CD4-positive, alpha-beta T cell treated with Interferon alpha-2 for 1 hour (primary cell): ENCODE measurements around the gene ACOX3.

Experiments
- DNase-seq, 2 donors: peaks; one replicate each; pipeline ENCODE4 v3.0.0-alpha.2; 2020 to 2022

Gene ACOX3

DNA sequence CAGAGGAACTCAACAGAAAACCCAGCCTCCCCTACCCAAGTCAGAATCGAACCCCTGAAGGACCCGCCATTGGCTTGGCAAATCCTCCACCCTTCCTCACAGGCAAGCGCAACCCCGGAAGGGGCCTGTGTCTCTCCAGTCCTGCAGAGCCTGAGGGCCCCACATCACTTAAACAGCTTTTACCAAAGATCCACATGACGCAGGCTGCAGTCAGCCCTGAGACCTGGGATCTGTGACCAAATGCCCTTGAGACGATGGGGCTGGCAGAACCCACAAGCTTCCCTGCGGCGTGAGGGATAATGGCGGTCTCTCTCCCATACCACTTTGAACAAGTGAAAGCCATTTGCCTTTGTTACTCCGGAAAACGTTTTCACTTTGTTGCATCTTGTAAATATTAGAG, 54.9 kb downstream of the ACOX3 start:
- DNase-seq: no peak

DNA sequence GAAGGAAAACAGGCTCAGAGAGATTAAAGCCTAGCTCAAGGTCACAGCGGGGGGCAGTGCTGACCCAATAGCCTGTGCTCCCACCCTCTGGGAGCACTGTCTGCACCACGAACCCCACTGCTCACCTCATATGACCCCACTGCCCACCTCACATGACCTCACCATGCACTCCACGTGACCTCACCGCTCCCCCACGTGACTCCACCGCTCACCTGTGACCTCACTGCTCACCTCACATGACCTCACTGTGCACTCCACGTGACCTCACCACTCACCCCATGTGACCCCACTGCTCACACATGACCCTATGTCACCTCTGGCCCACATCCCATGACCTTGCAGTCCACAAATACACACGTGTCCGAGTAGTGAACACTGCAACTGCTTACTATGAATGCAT, 55.4 kb downstream of the ACOX3 start:
- no peak for DNase-seq

DNA sequence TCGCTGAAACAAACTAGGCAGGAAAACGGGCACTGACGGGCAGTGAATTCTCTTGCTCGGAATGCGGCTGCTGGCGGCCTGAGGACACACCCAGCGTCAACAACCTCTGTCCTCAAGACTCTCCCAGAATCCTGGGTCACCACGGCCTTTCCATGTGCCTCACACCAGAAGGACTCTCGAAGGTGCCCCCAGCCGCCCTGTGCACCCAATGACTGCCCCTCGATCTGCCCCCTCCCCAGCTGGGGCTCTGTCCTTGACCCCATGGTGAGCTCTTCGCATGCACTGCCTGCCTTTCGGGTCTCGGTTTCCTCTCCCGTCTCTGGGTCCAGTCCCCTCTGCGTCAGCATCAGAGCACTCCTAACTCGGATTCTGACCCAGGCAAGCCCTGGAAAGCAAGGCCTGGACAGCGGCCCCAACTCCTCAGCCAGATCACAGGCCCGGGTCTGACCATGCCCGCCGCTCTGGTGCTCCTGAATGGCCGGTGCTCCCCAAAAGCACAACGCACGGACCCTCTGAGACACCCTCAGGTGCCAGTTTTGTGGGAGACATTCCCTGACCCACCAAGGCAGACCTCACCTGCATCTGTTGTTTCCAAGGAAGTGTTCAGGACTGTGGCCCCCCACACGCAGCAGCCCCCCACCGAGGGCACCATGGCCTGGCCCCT, 56.0 kb downstream of the ACOX3 start:
- DNase-seq: no peak

DNA sequence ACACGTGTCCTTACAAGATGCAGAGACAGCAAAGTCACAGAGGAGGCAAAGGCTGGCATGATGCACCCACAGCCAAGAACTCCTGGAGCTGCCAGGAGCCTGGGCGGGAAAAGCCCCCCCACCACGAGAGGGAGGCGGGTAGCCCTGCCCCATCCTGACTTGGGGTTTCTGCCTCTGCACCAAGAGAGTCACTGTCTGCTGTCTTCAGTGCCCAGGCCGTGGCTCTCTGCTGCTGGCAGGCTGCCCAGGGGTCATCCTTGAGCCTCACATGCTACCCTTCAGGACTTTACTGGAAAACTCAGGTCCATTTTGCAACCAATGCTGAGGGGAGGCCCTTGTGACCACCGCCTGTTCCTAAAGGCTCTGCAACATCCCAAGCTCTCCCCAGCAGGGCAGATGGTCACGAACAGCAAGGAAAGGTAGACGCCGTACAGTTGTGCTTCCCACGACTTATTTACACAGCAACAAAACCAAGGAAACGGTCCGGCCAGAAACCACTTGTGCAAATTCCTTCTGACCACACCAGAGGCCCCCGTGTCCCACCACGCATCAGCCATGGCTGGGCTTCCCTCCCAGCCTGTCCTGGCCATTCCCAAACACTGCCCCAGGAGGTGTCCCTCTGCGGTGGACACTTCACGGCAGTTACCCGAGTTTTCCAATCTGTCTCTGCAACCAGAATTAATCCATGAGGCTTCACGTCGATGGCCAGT, 56.9 kb downstream of the ACOX3 start:
- DNase-seq: no peak

DNA sequence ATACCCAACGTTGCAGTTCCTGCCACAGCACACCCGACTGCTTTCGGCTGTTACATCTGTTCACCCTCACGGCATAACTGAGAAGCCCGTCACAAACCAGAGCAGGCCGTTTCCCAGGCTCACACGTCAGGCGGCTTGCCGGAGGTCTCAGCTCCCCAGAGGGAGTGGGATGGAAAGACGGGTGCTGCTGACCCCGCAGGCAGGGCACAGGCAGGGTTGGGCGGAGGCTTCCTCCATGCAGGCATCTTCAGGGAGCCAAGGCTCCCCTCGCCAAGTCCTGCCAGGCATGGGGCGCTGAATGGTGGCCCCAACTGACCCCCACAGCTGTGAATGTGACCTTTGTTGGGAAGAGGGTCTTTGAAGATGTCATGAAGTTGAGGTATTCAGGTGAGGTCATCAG, 57.5 kb downstream of the ACOX3 start:
- no peak for DNase-seq

DNA sequence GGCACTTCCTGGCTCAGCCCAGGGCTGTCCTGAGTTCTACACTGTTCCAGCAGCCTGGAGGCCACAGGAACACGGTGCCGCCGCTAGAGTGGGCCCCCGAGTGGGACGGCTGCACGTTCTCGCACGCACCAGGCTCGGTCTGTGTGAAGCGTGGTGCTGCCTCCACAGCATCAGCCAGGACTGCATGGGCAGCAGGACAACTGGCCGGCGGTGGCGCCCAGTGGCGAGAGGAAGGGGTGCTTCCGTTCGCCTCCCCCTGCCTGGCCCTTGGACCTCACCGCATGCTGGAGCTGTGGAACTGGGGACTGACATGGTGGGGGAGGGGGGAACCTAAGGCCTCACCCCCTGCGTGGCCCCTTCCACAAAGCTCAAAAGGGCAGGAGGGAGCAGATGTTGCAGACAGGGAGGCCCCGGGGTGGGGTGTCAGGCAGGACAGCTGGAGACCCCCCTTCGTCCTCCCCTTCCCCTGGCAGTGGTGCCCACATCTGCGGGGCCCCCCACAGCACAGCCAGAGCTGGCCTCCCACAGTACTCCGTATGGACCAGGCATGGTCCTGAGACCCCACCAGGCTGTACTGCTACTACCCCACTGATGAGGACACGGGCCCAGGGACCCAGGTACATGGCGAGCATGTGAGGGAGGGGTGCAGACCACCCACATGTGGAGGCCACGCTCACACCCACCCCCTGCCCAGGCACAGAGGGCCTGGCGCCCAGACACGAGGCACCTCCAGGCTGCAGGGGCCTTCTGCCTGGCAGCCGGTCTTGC, 58.5 kb downstream of the ACOX3 start:
- DNase-seq: no peak

DNA sequence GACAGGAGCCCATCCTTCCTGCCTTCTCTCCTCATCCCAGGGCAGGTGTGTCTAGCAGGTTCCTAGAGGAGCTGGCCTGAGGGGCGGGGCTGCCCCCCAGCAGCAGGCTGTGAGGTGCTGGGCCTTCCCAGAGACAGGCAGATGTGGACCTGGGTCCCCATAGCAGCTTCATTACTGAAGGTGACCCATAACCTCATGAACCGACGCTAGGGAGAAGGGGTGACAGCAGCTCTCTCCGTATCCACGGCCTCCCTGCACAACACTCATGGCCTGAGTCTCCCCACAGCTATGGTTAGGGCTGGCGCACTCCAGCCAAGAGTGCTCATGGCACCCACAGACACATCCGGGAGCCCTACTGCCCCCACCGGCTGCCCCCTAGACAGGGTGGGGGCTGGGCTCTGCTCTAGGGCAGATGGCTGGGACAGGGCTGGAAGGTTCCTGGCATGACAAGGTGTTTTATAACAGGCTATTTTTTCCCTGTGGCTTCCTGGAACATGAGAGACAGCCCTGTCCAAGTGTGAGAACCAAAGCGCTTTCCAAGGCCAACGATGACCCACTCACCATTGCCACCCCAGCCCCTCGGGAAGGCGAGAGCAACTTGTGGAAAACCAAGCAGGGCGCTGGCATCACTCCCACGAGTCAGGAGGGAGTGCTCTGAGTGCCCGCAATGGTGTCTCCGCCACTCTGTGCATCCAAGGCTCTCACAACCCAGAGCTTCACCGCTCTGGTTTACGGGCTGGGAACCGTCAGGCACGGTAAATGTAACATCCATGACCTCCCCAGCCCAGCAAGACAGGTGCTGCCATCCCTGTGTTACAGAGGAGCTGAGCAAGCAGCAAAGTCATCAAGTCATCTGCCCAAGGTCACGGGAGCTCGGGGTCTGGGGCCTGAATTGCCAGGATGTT, 59.8 kb downstream of the ACOX3 start:
- no peak for DNase-seq

DNA sequence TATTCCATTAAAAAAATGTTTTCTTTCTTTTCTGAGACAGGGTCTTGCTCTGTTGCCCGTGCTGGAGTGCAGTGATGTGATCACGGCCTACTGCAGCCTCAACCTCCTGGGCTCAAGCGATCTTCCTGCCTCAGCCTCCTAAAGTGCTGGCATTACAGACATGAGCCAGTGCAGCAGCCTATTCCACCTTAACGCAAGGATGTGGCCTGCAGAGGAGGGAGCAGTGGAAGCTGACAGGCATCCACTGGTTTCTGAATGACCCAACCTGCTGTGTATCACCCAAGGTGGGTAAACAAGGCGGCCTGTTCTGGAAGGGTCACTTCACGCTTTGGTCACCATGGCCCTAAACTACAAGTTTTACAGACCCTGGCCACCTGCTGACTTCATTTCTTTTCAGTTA, 60.8 kb downstream of the ACOX3 start:
- no peak for DNase-seq

DNA sequence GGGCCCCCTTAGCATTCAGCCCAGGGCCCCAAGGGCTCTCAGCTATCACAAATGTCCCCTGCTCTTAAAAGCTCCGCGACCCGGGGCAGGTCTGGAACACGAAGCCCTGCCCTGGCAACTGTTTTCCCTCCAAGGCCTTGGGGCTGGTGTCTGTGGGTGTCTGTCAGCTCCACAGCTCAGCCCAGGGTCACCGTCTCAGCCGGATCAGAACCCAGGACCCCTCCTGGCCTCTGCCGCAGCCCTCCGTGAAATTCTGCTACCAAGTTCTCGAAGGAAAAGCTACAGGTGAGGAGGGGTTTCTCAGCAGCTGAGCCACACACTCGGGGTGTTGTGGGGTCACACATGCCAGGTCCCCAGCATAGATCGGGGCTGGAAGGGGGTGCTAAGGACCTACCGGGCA, 61.2 kb downstream of the ACOX3 start:
- no peak for DNase-seq

DNA sequence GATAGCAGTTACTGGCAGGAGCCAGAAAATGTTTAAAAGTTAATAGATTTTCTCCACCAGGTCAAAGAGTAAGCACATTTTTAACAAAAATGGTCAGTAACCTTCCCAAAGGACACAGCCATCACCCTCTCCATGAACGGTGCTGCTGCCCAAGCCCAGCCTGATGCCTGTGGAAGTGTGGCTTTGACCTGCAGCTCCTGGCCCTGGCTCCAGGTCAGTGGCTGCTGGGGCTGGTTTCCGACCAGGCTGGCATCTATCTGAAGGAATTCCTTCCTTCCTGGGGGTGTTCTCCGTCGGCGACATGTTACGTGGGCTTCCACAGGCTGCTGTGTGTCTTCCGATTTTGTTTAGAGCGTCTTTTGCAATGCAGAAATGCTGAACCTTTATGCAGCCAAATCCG, 61.7 kb downstream of the ACOX3 start:
- no peak for DNase-seq

DNA sequence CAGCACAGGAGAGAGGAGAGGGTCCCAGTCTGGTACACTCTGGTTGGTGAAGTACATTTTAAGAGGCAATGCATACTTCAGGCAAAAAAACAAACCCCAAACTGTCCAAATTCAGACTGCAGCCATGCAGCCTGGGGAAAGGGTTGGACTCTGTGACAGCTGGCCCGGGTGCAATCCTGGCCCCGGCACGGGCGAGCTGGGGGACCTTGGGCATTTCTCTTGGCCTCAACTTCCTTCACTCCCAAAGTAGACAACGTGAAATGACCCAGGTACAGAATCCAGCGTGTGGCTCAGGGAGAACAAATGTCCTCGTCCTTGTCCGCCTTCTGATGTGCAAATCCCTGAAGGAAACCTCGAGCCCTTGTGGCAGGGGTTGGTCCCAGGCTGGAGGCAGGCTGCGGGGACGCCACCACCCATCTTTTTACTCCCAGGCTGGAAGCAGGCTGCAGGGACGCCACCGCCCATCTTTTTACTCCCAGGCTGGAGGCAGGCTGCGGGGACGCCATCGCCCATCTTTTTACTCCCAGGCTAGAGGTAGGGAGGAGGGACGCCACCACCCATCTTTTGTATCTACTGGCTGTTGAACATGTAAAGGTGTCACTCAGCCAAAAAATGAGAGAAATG, 62.3 kb downstream of the ACOX3 start:
- DNase-seq: no peak

DNA sequence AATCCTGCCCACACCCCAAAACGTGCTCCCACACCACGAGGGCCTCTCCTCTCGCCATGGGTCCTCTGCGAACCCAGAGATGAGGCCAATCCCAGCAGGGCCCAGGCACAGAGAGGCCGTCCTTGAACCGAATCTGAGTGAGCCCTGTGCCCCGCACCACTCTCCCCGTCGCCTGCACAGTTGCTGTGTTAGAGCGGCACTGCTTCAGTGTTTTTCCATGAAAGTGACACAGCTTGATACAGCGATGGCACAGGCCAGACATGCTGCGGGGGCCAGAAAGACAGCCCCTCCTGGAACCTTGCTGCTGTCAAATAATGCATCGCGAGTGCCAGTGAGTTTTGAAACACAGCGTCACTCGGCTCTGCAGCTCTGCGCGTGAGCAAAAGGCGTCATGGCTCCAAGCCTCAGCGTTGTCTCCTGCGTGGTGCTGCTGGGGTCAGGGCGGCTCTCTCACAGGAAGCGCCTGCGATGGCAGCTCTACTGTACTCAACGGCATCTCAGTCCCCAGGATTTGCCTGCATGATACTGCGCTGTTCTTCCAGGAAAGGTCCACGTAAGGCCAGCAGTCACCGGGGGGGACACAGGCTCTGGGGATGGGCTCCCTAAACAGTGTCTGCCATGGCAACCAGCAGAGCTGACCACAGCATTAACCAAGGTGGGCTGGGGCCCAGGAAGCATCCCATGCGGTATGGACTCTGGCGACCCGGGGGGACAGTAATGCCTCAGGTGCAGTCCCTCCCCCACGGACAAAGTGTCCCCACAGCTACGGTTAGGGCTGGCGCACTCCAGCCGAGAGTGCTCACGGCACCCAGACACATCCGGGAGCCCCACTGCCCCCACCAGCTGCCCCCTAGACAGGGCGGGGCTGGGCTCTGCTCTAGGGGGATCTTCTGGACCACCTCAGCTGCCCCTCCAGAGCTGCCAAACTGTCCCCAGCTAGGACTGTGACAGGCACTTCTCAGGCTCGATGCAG, 63.1 kb downstream of the ACOX3 start:
- no peak for DNase-seq

DNA sequence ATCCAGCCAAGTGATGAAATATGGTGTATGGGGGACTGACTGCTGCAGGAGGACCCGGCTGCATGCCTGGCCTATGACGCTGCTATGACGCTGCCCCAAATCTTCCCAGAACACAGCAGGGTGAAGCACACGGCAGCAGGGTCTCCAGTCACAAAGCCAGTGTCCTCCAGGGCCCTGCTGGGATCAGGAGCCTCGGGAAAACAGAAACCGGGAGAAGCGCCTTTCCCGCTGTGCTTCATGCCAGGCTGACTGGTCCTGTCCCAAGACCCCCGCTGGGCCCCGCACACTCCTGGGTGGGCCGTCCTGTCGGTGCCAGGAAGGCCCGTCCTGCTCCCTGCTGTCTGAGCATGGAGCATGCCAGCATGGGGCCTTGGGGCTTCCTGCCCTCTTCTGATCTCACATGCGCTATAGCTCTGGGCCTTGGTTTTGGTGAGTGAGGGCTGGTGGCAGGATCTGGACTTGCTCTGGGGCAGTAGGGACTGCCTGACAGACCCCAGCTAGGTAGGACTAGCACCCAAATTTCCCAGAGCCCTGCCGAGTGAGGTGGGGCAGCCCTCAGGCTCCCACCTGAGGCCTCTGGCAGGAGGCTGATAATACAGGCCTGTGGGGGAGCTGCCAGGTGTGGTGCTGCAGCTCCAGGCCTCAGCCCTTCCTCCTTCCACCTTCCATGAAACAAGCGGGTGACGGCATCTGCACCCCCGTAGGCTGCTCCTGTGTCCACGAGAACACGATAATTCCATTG, 64.0 kb downstream of the ACOX3 start:
- DNase-seq: no peak

DNA sequence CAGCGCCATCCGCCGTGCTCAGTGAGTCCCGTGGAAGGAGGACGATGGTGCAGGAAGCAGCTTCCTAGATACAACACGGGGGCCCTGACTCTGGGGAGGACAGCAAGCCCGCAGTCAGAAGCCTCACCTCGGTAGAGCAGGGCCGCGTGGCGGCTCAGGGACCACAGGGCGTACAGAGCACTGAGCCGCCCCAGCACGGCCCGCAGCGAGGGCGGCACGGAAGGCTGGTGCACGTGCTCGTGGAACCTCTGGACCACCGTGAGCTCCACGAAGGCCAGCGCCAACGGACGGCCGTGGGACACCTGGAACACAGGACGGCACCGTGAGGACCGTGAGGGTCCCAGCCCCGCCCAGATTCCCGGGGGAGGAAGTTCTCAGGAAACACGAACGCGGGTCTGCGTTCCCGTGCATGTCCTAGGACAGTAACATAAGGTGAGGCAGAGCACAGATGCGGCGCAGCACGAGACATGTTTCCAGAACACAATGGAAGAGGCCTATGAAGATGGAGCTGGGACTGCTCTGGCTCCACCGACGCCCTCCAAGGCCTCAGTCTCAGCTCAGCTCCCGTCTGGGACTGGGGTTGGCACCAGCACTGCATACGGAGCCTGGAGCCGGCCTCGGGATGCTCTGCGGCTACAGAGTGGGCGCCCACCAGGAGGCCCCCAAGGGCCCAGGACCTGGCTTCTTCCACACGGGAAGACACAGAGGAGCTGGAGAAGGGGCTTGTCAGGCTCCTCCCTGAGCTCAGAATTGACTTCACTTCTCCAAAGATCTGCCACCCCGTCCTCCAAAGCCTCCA, 65.5 kb downstream of the ACOX3 start:
- no peak for DNase-seq

DNA sequence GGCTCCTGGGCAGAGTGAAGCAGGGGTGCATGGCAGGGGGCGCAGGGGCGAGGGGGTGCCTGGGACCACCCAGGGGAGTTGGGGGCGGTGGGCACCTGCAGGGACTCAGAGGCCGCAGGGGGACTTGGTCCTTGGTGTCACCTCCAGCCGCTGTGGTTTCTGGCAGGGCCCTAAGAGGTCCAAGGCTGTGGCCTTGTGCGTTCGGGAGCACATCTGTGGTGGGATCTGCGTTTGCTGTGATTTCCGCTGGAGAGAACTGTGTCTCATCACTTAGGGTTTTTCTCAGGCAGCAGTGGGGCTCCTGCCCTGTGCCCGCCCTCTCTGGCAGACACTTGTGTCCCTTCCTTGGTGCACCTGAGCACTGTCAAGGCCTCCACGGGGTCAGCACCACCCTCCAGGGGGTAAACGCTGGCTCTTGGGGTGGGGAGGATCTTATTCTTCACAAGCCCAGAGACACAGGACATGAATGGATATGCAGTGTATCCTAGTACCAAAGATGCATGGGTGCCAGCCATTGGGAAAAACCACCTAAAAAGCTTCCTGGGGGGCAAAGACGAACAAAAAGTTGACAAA, 66.5 kb downstream of the ACOX3 start:
- DNase-seq: no peak

DNA sequence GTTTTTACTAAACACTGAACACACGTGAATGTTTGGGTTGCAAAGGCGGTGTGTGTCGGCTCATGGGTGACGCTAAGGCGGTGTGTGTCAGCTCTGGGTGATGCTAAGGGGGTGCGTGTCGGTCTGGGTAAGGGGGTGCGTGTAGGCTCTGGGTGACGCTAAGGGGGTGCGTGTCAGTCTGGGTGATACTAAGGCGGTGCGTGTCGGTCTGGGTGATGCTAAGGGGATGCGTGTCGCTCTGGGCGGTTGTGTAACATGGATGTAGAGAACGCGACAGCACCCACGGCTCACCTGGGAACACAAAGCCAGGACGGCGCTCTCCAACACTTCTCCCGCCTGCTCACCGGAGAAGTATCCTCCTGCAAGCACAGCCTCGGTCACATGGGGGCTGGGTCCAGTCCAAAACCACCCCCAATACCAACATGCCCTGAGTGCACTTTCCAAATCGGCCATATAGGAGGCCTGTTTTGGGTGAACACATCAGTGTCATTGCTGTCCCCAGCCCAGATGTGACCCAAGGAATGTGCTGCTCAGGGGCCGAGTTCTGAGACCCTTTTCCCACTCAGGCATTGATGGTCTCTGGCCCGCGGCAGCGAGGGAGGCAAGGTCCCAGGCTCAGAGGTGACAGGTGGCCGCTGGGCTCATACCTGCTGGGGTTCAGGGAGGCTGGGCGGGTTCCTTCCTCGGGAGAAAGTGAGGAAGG, 67.1 kb downstream of the ACOX3 start:
- DNase-seq: no peak

DNA sequence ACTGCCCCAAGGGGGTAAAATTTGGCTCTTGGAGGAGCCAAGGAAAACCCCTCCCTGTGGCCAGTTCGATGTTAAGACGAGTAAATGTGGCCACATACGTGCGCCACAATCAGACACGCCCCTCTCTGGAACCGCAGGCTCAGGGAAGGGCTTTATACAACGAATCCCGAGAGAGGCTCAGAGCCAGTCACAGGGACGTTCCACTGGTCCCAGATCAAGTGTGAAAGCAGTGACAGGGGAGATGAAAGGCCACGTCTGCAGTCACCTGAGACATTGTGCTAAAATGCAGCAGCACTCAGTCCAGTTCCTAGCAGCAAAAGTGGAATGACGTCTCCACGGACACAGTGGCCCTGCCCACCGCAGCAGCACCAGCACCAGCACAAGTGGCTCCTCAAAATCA, 68.0 kb downstream of the ACOX3 start:
- DNase-seq: no peak

DNA sequence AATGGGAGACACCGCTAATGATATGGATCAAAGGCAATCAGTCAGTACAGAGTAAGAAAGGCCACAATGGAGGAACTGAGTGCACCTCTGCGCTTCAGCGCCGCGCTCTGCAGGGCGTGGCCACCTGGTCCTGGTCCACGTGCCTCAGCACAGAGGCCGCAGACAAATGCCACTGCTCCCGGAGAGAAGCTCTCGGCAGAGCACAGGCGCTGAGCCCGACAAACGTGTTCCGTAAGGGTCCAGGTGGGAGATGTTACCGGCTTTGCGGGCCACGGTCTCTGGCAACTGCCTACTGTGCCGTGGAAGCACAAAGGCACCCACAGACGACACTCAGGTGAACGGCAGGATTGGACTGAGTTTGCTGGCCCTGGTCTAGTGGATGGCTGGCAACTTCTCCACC, 68.9 kb downstream of the ACOX3 start:
- DNase-seq: no peak
